ENCODE data around the gene DCAF4. TPM values are rescaled to one million over a fixed set of nuclear protein-coding genes. Genes with fewer than 3 reads are reported as not detected.

Gene DCAF4
- total and polyA plus RNA-seq, 2 of the 4 experiments (the other 2 are of a cell fraction), result 28.8 to 29.4 TPM

DNA sequence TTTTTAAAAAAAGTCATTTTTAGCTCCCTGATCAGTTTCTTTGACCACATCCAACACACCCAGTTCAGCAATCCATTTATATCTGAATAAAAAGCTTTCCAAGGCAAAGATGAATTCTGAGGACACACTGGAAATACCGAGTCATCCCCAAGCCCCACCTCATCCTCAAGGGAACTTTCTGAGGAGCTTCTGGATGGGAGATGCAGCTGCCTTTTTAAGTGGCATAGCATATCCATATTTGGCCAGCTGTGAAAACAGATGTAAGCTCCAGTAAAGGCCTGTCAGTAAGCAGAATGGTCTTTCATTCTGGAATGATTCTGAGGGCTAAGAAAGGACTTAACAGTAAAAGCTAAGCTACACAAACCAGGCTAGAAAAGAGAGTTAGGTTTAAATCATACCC is 82.2 kb downstream of the DCAF4 start:
- H2AK9ac ChIP-seq (replicated peaks; ENCODE audit: low read depth, low read length, poor library complexity), result peak overlapping the region; percentile 20
- H3K36me3 ChIP-seq (ENCODE audit: control insufficient read depth, insufficient read depth, low read length), result peaks cover 35% of the 10 kb centered on the region
- peak overlapping the region; percentile 43; the same call in 1 of the 2 replicates for H2BK120ac ChIP-seq (ENCODE audit: low read depth, low read length)
- no peak overlapping the region for H3K23ac ChIP-seq (ENCODE audit: low read depth, low read length)
- H3K18ac ChIP-seq (ENCODE audit: low read depth, low read length), result peak overlapping the region; percentile 18
- H3K9me1 ChIP-seq (ENCODE audit: insufficient read depth, low read length), result peaks cover 10% of the 10 kb centered on the region; the same call in 1 of the 2 replicates
- peak overlapping the region; percentile 12; the same call in 1 of the 2 replicates for H4K5ac ChIP-seq (ENCODE audit: low read depth, low read length)
- intact Hi-C loops (cut with micrococcal nuclease), result no loop called here
- peak overlapping the region; percentile 64 for H3K4ac ChIP-seq (ENCODE audit: low read depth, low read length)
- H3K14ac ChIP-seq (replicated peaks; ENCODE audit: low read depth, low read length), result peak overlapping the region; percentile 43; the same call in 1 of the 2 replicates
- no peak overlapping the region for H2AFZ ChIP-seq (replicated peaks; ENCODE audit: low read length, poor library complexity)
- no peak overlapping the region for H3K4me3 ChIP-seq (ENCODE audit: insufficient read depth, low read depth, low read length)
- H3K9ac ChIP-seq (ENCODE audit: low read depth, low read length), result peak overlapping the region; percentile 42
- peaks cover 4% of the 10 kb centered on the region for H3K4me1 ChIP-seq (ENCODE audit: control insufficient read depth, insufficient read depth, low read length)
- dilution Hi-C loops (cut with HindIII; ENCODE audit: low sequenced_read_pairs, unreplicated experiment), result no loop called here
- no peak overlapping the region for H3K56ac ChIP-seq (ENCODE audit: extremely low read depth, insufficient read depth, low read length)
- POLR2A ChIA-PET (ENCODE audit: unreplicated experiment), result interaction anchor here (0.6 to 0.7 kb wide), 2 partner anchors 8 to 17 kb away, joined by 3 to 4 read pairs; no protein-coding TSS in a partner anchor
- in situ Hi-C loops (cut with MboI; ENCODE audit: low sequenced_read_pairs), result no loop called here
- H3K4me2 ChIP-seq (ENCODE audit: low read depth, low read length), result peak overlapping the region; percentile 36; the same call in 1 of the 2 replicates
- DNase-seq, result peak; percentile 88
- peak overlapping the region; percentile 9; the same call in 2 of the 3 replicates for H2BK15ac ChIP-seq (ENCODE audit: low read depth, low read length)
- no peaks in the 10 kb centered on the region for H3K9me3 ChIP-seq (ENCODE audit: control insufficient read depth, insufficient read depth, low read length)
- H2BK20ac ChIP-seq (ENCODE audit: low read depth, low read length), result no peak overlapping the region
- TF ChIP-seq, protein P1, sequence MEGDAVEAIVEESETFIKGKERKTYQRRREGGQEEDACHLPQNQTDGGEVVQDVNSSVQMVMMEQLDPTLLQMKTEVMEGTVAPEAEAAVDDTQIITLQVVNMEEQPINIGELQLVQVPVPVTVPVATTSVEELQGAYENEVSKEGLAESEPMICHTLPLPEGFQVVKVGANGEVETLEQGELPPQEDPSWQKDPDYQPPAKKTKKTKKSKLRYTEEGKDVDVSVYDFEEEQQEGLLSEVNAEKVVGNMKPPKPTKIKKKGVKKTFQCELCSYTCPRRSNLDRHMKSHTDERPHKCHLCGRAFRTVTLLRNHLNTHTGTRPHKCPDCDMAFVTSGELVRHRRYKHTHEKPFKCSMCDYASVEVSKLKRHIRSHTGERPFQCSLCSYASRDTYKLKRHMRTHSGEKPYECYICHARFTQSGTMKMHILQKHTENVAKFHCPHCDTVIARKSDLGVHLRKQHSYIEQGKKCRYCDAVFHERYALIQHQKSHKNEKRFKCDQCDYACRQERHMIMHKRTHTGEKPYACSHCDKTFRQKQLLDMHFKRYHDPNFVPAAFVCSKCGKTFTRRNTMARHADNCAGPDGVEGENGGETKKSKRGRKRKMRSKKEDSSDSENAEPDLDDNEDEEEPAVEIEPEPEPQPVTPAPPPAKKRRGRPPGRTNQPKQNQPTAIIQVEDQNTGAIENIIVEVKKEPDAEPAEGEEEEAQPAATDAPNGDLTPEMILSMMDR (conservative IDR thresholded peaks at IDR 0.05; ENCODE audit: low read depth, low read length), result no peak
- TF ChIP-seq NFE2L2 (IDR thresholded peaks at IDR 0.05; ENCODE audit: low read depth, low read length) (peak; percentile 53), RFX5 (IDR thresholded peaks at IDR 0.05; ENCODE audit: low read depth, low read length) (no peak)
- H3K79me1 ChIP-seq (ENCODE audit: low read depth in 1 of 2, low read length in 2 of 2), result peaks cover 26 to 72% of the 10 kb centered on the region in 2 experiments
- CTCF ChIA-PET, result interaction anchor here (1.0 to 1.4 kb wide), 3 partner anchors 8 to 60 kb away, joined by 3 to 5 read pairs (median 4); no protein-coding TSS in a partner anchor
- WGBS, 2 experiments (ENCODE audit: extremely low coverage in 2 of 2, insufficient read length in 1 of 2), result no CpG with 5 or more reads among the region's 1 CpG
- H2BK5ac ChIP-seq (ENCODE audit: low read depth, low read length, poor library complexity, severe bottlenecking), result peak overlapping the region; percentile 92
- H2AK5ac ChIP-seq (ENCODE audit: low read depth, low read length), result no peak overlapping the region
- H4K20me1 ChIP-seq (ENCODE audit: insufficient read depth, low read length), result peaks cover 25% of the 10 kb centered on the region
- H3K27ac ChIP-seq (ENCODE audit: insufficient read depth, low read length), result peak overlapping the region; percentile 92; the same call in 1 of the 2 replicates
- no TSS peak for BruUV-seq (replicated peaks)
- H4K91ac ChIP-seq (ENCODE audit: insufficient read depth, low read depth, low read length), result peak overlapping the region; percentile 48; the same call in 1 of the 2 replicates
- peak; percentile 89 for ATAC-seq (ENCODE audit: low read depth)
- no peaks in the 10 kb centered on the region for H3K27me3 ChIP-seq (ENCODE audit: control insufficient read depth, insufficient read depth, low read length)
- peak overlapping the region; percentile 62 to 64; a peak in 1 of 4 replicates for H4K8ac ChIP-seq (ENCODE audit: low read depth in 2 of 2, low read length in 2 of 2)

Other genes with a start within 250 kb of the DCAF4 start
- gene DPF3, start 32.4 kb upstream of the DCAF4 start, total RNA-seq (2012; rRNA removed), result 32.8 and 48.9 TPM in 2 replicates
- 30.5 and 37.7 TPM in 2 replicates for gene DPF3, start 32.4 kb upstream of the DCAF4 start, polyA plus RNA-seq (2012; rRNA removed)
- gene ZFYVE1, start 100.6 kb downstream of the DCAF4 start, total RNA-seq (2012; rRNA removed), result 11.1 and 12.2 TPM in 2 replicates
- gene ZFYVE1, start 100.6 kb downstream of the DCAF4 start, polyA plus RNA-seq (2012; rRNA removed), result 14.2 and 16.5 TPM in 2 replicates
- 32.3 and 46.1 TPM in 2 replicates for gene RBM25, start 132.1 kb downstream of the DCAF4 start, total RNA-seq (2012; rRNA removed)
- gene RBM25, start 132.1 kb downstream of the DCAF4 start, polyA plus RNA-seq (2012; rRNA removed), result 26.6 and 32.9 TPM in 2 replicates
- gene PSEN1, start 210.0 kb downstream of the DCAF4 start, total RNA-seq (2012; rRNA removed), result 62.7 and 66.4 TPM in 2 replicates
- gene PSEN1, start 210.0 kb downstream of the DCAF4 start, polyA plus RNA-seq (2012; rRNA removed), result 11.7 and 14.8 TPM in 2 replicates

All from IMR-90 (cell line).